Measurements from ENCODE around the gene SALL1. TPM values are rescaled to one million over a fixed set of nuclear protein-coding genes. Genes with fewer than 3 reads are reported as not detected.

The SALL1 gene
- total and polyA plus RNA-seq, 2 of the 8 experiments (the other 6 are each of a cell fraction or from before 2014, with no cell fraction given), result 33.7 to 56.8 TPM

GRCh38 chr16:51116353-51116752, 34.7 kb downstream of the SALL1 start:
- Histone ChIP-seq H2BK5ac (ENCODE audit: low read depth, low read length) (no peak overlapping the region), H3K79me2 (ENCODE audit: control insufficient read depth in 1 of 2, insufficient read depth in 2 of 2, low read length in 2 of 2) (no peaks in the 10 kb centered on the region), H3K4me3 (ENCODE audit: extremely low read depth in 1 of 4, insufficient read depth in 2 of 4, low read depth in 3 of 4, low read length in 4 of 4) (no peak overlapping the region), H4K20me1 (replicated peaks in 1 of 2; ENCODE audit: control insufficient read depth in 1 of 2, insufficient read depth in 2 of 2, low read length in 2 of 2) (no peaks in the 10 kb centered on the region), H3K27ac (ENCODE audit: low read depth, low read length) (no peak overlapping the region), H3K4me2 (ENCODE audit: insufficient read depth in 1 of 2, low read depth in 2 of 2, low read length in 2 of 2) (no peak overlapping the region), H3K4ac (replicated peaks; ENCODE audit: insufficient read length, low read depth, low read length) (no peak overlapping the region), H2BK120ac (replicated peaks; ENCODE audit: low read depth, low read length) (no peak overlapping the region), H3K79me1 (ENCODE audit: low read depth, low read length) (no peaks in the 10 kb centered on the region), H3K9ac (replicated peaks in 1 of 4; ENCODE audit: extremely low read depth in 1 of 4, low read depth in 3 of 4, low read length in 3 of 4) (no peak overlapping the region), H3K36me3 (ENCODE audit: control insufficient read depth in 2 of 4, insufficient read depth in 4 of 4, low read length in 3 of 4) (no peaks in the 10 kb centered on the region), H2BK20ac (ENCODE audit: low read length) (no peak overlapping the region), H2BK15ac (ENCODE audit: low read length) (no peak overlapping the region), H3K23me2 (ENCODE audit: low read depth, low read length) (peaks cover 4% of the 10 kb centered on the region; the same call in 1 of the 2 replicates), H2BK12ac (ENCODE audit: low read depth, low read length) (no peak overlapping the region), H4K91ac (replicated peaks; ENCODE audit: insufficient read length, low read length) (no peak overlapping the region), H2AFZ (ENCODE audit: low read length) (no peak overlapping the region), H3K27me3 (replicated peaks in 1 of 4; ENCODE audit: control insufficient read depth in 3 of 4, extremely low read depth in 1 of 4, insufficient read depth in 3 of 4, low read length in 3 of 4) (peaks cover 2 to 10% (median 8%) of the 10 kb centered on the region in 4 experiments), H2AK5ac (ENCODE audit: low read depth, low read length) (no peak overlapping the region), H3K4me1 (replicated peaks in 1 of 4; ENCODE audit: control insufficient read depth in 3 of 4, insufficient read depth in 4 of 4, low read length in 3 of 4) (peaks cover 7 to 15% (median 10%) of the 10 kb centered on the region in 4 experiments), H3K14ac (ENCODE audit: insufficient read length) (no peak overlapping the region), H3K56ac (replicated peaks; ENCODE audit: insufficient read length, low read depth, low read length) (no peak overlapping the region), H3K23ac (ENCODE audit: insufficient read length) (no peak overlapping the region), H3K18ac (ENCODE audit: extremely low read depth, low read length) (no peak overlapping the region), H4K5ac (ENCODE audit: insufficient read length, low read depth, low read length) (no peak overlapping the region), H4K8ac (ENCODE audit: extremely low read depth, insufficient read depth, low read length) (no peak overlapping the region), H3K9me3 (ENCODE audit: insufficient read depth in 2 of 2, low read depth in 1 of 2, low read length in 1 of 2) (no peaks in the 10 kb centered on the region)
- FAIRE-seq (no peak), DNase-seq (ENCODE audit: low read depth in 1 of 2, low spot score in 2 of 2) (no peak)
- POLR2A ChIA-PET (ENCODE audit: partially characterized antibody), result no interaction called here
- TF ChIP-seq ATF2 (IDR thresholded peaks at IDR 0.05; ENCODE audit: low read length), result no peak
- TF ChIP-seq CEBPB (IDR thresholded peaks at IDR 0.05; ENCODE audit: low read depth, low read length), result no peak
- no peak for TF ChIP-seq POU5F1 (IDR thresholded peaks at IDR 0.05; ENCODE audit: low read depth, low read length)
- no peak for TF ChIP-seq SP1 (IDR thresholded peaks at IDR 0.05; ENCODE audit: low read depth, low read length)
- no peak for TF ChIP-seq TCF12 (IDR thresholded peaks at IDR 0.05; ENCODE audit: low read depth, low read length)
- no peak for TF ChIP-seq ATF3 (IDR thresholded peaks at IDR 0.05; ENCODE audit: insufficient read depth, low read depth, low read length)
- no peak for TF ChIP-seq MAX (IDR thresholded peaks at IDR 0.05)
- no peak for TF ChIP-seq JUND (IDR thresholded peaks at IDR 0.05; ENCODE audit: low read length)
- no peak for TF ChIP-seq RAD21 (IDR thresholded peaks at IDR 0.05 in 1 of 2, conservative IDR thresholded peaks at IDR 0.05 in 1 of 2; ENCODE audit: low read depth in 2 of 2, low read length in 2 of 2)
- no peak for TF ChIP-seq BCL11A (IDR thresholded peaks at IDR 0.05; ENCODE audit: low read depth in 2 of 2, low read length in 2 of 2)
- TF ChIP-seq ASH2L (IDR thresholded peaks at IDR 0.05; ENCODE audit: low read length), result no peak
- CTCF ChIA-PET (ENCODE audit: partially characterized antibody), result interaction anchor here (0.8 kb wide), 1 partner anchor 46 kb away, joined by 3 read pairs; no protein-coding TSS in a partner anchor
- 77% methylated on average over 4 of the region's 4 CpGs; no CpG with 5 or more reads in 1 of the 2 experiments for WGBS, 2 experiments (ENCODE audit: extremely low coverage in 1 of 2, insufficient coverage in 1 of 2, insufficient read length in 1 of 2, insufficient replicate concordance in 2 of 2, low coverage in 1 of 2, low lambda C conversion rate in 2 of 2, missing lambda C conversion rate in 1 of 2)

Data from H1 (cell line).